Natural killer cell treated with Interleukin-12 subunit alpha and Interleukin-12 subunit beta and Interleukin-15 and Interleukin-18, amount 100 ng/mL, for 72 hours (primary cell): ENCODE results near the gene KREMEN1. TPM values are rescaled to one million over a fixed set of nuclear protein-coding genes. Genes with fewer than 3 reads are reported as not detected.

Source experiments
- ATAC-seq, 2 donors: fragments of 150-1000 bp; cut with Tn5 transposase in 1 of 2; sonication (Bioruptor Pico), chemical (Tn5 transposase) in 1 of 2; 2 replicates each; pipeline ENCODE4 v1.10.0; 2021
- DNase-seq: peaks from one replicate; pipeline ENCODE4 v3.0.0; 2022; ENCODE audit warnings: low spot score
- H3K27ac Mint-ChIP-seq, 2 donors: 1 replicate in 1 of 2; 2 replicates in 1 of 2; pipeline ENCODE4 v1.8.0; 2022; ENCODE audit warnings: mixed read lengths in 2 of 2, mild to moderate bottlenecking in 1 of 2, moderate library complexity in 1 of 2
- H3K27me3 Mint-ChIP-seq, 2 donors: 1 replicate in 1 of 2; 2 replicates in 1 of 2; pipeline ENCODE4 v1.8.0; 2022; ENCODE audit warnings: mixed read lengths in 2 of 2
- H3K36me3 Mint-ChIP-seq: one replicate; pipeline ENCODE4 v1.8.0; 2022; ENCODE audit warnings: mixed read lengths
- H3K4me1 Mint-ChIP-seq, 2 donors: 1 replicate in 1 of 2; 2 replicates in 1 of 2; pipeline ENCODE4 v1.8.0; 2022; ENCODE audit warnings: low read depth in 2 of 2, mixed read lengths in 2 of 2, mild to moderate bottlenecking in 1 of 2
- H3K4me3 Mint-ChIP-seq: one replicate; pipeline ENCODE4 v1.8.0; 2022; ENCODE audit warnings: mixed read lengths
- H3K9me3 Mint-ChIP-seq: 2 replicates; pipeline ENCODE4 v1.8.0; 2022; ENCODE audit warnings: mixed read lengths
- total RNA-seq, 2 donors: library from RNA; stranded (reverse); gene quantifications; one replicate each; pipeline ENCODE4 v1.2.3, GENCODE V29; 2022

Gene KREMEN1
- total RNA-seq, 2 donors from 2014 or later = 0.17 to 0.59 TPM

- no peak overlapping the region for H3K27ac Mint-ChIP-seq
- H3K27me3 Mint-ChIP-seq = peaks cover 4 to 14% of the 10 kb centered on the region in 2 donors
- no peaks in the 10 kb centered on the region for H3K9me3 Mint-ChIP-seq
- ATAC-seq (no peak), DNase-seq (no peak)
- peaks cover 15 to 17% of the 10 kb centered on the region in 2 donors for H3K4me1 Mint-ChIP-seq
- no peak overlapping the region for H3K4me3 Mint-ChIP-seq
- no peaks in the 10 kb centered on the region for H3K36me3 Mint-ChIP-seq
Measured at GRCh38 chr22:29207562-29208501, 135.0 kb downstream of the KREMEN1 start.

GRCh38 chr22:29208502-29208862, 135.6 kb downstream of the KREMEN1 start:
- ATAC-seq (no peak), DNase-seq (no peak)
- Mint-ChIP-seq H3K4me1 (peaks cover 13 to 15% of the 10 kb centered on the region in 2 donors), H3K4me3 (no peak overlapping the region), H3K27me3 (peaks cover 4 to 14% of the 10 kb centered on the region in 2 donors), H3K36me3 (no peaks in the 10 kb centered on the region), H3K9me3 (no peaks in the 10 kb centered on the region), H3K27ac (no peak overlapping the region)

- no peaks in the 10 kb centered on the region for H3K9me3 Mint-ChIP-seq
- peaks cover 13% of the 10 kb centered on the region in 2 donors for H3K4me1 Mint-ChIP-seq
- H3K27ac Mint-ChIP-seq = no peak overlapping the region
- DNase-seq (no peak), ATAC-seq (no peak)
- H3K27me3 Mint-ChIP-seq = peaks cover 4 to 14% of the 10 kb centered on the region in 2 donors
- no peaks in the 10 kb centered on the region for H3K36me3 Mint-ChIP-seq
- H3K4me3 Mint-ChIP-seq = no peak overlapping the region
Measured at GRCh38 chr22:29208879-29209623, 136.2 kb downstream of the KREMEN1 start.

GRCh38 chr22:29209624-29209929, 136.7 kb downstream of the KREMEN1 start:
- H3K9me3 Mint-ChIP-seq = no peaks in the 10 kb centered on the region
- DNase-seq (no peak), ATAC-seq (no peak)
- peaks cover 11 to 12% of the 10 kb centered on the region in 2 donors for H3K4me1 Mint-ChIP-seq
- H3K4me3 Mint-ChIP-seq = no peak overlapping the region
- no peaks in the 10 kb centered on the region for H3K36me3 Mint-ChIP-seq
- H3K27ac Mint-ChIP-seq = no peak overlapping the region
- peaks cover 4 to 14% of the 10 kb centered on the region in 2 donors for H3K27me3 Mint-ChIP-seq

GRCh38 chr22:29211066-29211465, 138.2 kb downstream of the KREMEN1 start:
- ATAC-seq (no peak), DNase-seq (no peak)
- H3K36me3 Mint-ChIP-seq = no peaks in the 10 kb centered on the region
- no peaks in the 10 kb centered on the region for H3K9me3 Mint-ChIP-seq
- peaks cover 4% of the 10 kb centered on the region in 2 donors for H3K4me1 Mint-ChIP-seq
- H3K27ac Mint-ChIP-seq = no peak overlapping the region
- no peak overlapping the region for H3K4me3 Mint-ChIP-seq
- peaks cover 4 to 7% of the 10 kb centered on the region in 2 donors for H3K27me3 Mint-ChIP-seq

- peaks cover 2 to 3% of the 10 kb centered on the region in 2 donors for H3K27me3 Mint-ChIP-seq
- H3K27ac Mint-ChIP-seq = no peak overlapping the region
- H3K9me3 Mint-ChIP-seq = no peaks in the 10 kb centered on the region
- DNase-seq = no peak
- H3K36me3 Mint-ChIP-seq = no peaks in the 10 kb centered on the region
- H3K4me3 Mint-ChIP-seq = no peak overlapping the region
- peaks cover under 1 to 2% of the 10 kb centered on the region in 2 donors for H3K4me1 Mint-ChIP-seq
- ATAC-seq = no peak
Measured at GRCh38 chr22:29211466-29211865, 138.6 kb downstream of the KREMEN1 start.

GRCh38 chr22:29212743-29213142, 139.9 kb downstream of the KREMEN1 start:
- no peak overlapping the region for H3K4me3 Mint-ChIP-seq
- no peak for ATAC-seq

GRCh38 chr22:29213493-29213892, 140.7 kb downstream of the KREMEN1 start:
- DNase-seq (no peak), ATAC-seq (no peak)
- no peak overlapping the region for H3K4me3 Mint-ChIP-seq
- no peaks in the 10 kb centered on the region for H3K27me3 Mint-ChIP-seq
- H3K9me3 Mint-ChIP-seq = no peaks in the 10 kb centered on the region
- no peaks in the 10 kb centered on the region for H3K4me1 Mint-ChIP-seq
- no peak overlapping the region for H3K27ac Mint-ChIP-seq
- no peaks in the 10 kb centered on the region for H3K36me3 Mint-ChIP-seq

More at GRCh38 chr22:29212743-29213142, 139.9 kb downstream of the KREMEN1 start:
- Mint-ChIP-seq H3K9me3 (no peaks in the 10 kb centered on the region), H3K27ac (no peak overlapping the region), H3K27me3 (no peaks in the 10 kb centered on the region), H3K36me3 (no peaks in the 10 kb centered on the region), H3K4me1 (no peaks in the 10 kb centered on the region)
- DNase-seq = no peak

GRCh38 chr22:29214232-29214631, 141.4 kb downstream of the KREMEN1 start:
- no peak for ATAC-seq
- no peak for DNase-seq
- Mint-ChIP-seq H3K9me3 (no peaks in the 10 kb centered on the region), H3K4me1 (no peaks in the 10 kb centered on the region), H3K4me3 (no peak overlapping the region), H3K27ac (no peak overlapping the region), H3K36me3 (no peaks in the 10 kb centered on the region), H3K27me3 (no peaks in the 10 kb centered on the region)

GRCh38 chr22:29215012-29215860, 142.4 kb downstream of the KREMEN1 start:
- no peak for ATAC-seq
- no peak for DNase-seq
- Mint-ChIP-seq H3K4me3 (no peak overlapping the region), H3K4me1 (no peaks in the 10 kb centered on the region), H3K27me3 (no peaks in the 10 kb centered on the region), H3K27ac (no peak overlapping the region), H3K36me3 (no peaks in the 10 kb centered on the region), H3K9me3 (no peaks in the 10 kb centered on the region)

- Mint-ChIP-seq H3K4me3 (no peak overlapping the region), H3K27me3 (no peaks in the 10 kb centered on the region), H3K36me3 (no peaks in the 10 kb centered on the region), H3K4me1 (no peaks in the 10 kb centered on the region), H3K9me3 (no peaks in the 10 kb centered on the region), H3K27ac (peak overlapping the region in 1 of 2 donors; percentile 68)
- ATAC-seq = no peak
- DNase-seq = no peak
Measured at GRCh38 chr22:29216011-29216872, 143.4 kb downstream of the KREMEN1 start.

GRCh38 chr22:29216873-29217666, 144.2 kb downstream of the KREMEN1 start:
- Mint-ChIP-seq H3K27ac (peak overlapping the region in 1 of 2 donors; percentile 68), H3K4me1 (no peaks in the 10 kb centered on the region), H3K27me3 (no peaks in the 10 kb centered on the region), H3K4me3 (no peak overlapping the region), H3K9me3 (no peaks in the 10 kb centered on the region), H3K36me3 (no peaks in the 10 kb centered on the region)
- DNase-seq (no peak), ATAC-seq (peak; percentile 6 to 74)
